ENCODE measurements around the gene KEAP1.
"Not testable (repeated sequence)": the region's sequence is repeated elsewhere in the genome, so short reads cannot be mapped to it uniquely, and the experiment has no call there.

Gene KEAP1

DNA sequence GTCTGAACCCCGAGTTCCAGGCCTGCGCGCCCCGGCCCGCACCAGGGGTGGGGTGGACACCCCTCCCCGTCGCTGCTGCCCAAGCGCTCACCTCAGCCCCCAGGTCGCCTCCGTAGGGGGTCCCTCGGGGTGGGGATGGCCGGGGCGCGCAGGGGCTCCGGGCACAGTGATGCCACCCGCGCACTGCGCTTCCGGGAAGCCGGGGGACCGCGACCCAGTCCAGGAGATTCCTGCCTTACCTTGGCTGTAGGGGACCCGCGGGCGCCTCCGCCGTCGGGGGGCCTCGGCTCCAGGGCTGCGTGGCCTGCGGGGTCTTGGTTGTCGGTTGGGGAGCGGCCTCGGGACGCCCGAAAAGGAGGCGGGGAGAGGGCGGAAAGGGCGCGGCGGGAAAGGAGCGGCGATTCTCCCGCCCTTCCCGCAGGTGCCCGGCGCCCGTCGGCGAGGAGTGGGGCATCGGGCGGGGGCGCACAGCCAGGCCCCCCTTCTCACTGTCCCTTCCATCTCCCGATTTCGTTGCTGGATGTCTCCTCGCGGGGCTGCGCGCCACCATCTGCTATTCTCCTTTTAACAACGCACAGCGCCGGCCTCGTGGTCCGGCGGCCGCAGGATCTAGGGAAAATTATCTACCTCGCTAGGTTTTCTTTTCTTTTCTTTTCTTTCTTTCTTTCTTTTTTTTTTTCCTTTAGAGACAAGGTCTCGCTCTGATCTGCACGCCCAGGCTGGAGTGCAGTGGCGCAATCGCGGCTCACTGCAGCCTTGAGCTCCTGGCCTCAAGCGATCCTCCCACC, at the start of gene KEAP1:
Gene KEAP1, minus strand, starts transcription at position 355 of the 788 bp plus-strand sequence. CDS start 3,323 bp downstream, outside the sequence.
- peak in 2 of 3 experiments; percentile 27 to 34 for DNase-seq (ENCODE audit: low read depth in 3 of 3)

GRCh38 chr19:10552510-10553053, 49.4 kb upstream of the KEAP1 start:
- peak in 1 of 3 experiments; percentile 47 for DNase-seq (ENCODE audit: low read depth in 3 of 3)

DNA sequence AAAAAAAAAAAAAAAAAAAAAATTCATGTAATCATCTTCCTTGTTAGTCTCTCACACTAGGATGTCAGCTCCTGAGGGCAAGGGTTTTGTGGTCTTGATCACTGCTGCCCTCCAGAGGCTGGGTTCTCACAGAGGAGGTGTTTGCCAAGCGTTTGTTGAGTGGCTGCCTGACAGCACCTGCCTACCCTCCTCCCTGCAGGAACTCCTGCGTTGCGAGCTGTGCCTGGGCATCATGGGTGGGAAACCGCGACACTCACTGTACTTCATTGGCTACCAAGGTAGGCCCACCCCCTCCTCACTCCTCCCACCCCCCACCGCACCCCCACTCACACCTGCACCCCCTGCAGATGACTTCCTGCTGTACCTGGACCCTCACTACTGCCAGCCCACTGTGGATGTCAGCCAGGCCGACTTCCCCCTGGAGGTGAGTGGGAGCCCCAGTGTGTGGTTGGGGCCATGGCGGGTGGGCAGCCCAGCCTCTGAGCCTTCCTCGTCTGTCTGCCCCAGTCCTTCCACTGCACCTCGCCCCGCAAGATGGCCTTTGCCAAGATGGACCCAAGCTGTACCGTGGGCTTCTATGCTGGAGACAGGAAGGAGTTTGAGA, 48.6 kb upstream of the KEAP1 start:
- DNase-seq (ENCODE audit: low read depth in 3 of 3), result peak in 1 of 3 experiments; percentile 39

GRCh38 chr19:10551006-10551405, 47.9 kb upstream of the KEAP1 start:
- DNase-seq (ENCODE audit: low read depth in 3 of 3), result not testable (repeated sequence)

DNA sequence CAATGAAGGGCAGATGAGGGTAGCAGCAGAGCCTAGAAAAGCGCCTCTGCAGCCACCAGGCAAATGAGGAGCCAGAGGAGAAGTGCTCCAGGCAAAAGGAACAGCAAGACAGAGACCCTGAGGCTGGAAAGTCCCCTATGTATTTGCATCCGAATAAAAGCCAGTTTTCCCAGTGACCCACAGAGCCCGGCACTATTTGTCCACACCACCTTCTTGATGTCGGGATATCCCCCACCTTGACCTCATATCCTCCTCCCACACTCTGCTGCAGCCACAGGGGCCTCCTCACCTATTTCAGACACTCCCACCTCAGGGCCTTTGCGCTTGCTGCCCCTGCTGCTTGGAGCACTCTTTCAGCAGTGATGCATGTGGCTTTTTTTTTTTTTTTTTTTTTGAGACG, 47.2 kb upstream of the KEAP1 start:
- no peak for DNase-seq (ENCODE audit: low read depth in 3 of 3)

GRCh38 chr19:10549733-10550132, 46.6 kb upstream of the KEAP1 start:
- no peak for DNase-seq (ENCODE audit: low read depth in 3 of 3)

DNA sequence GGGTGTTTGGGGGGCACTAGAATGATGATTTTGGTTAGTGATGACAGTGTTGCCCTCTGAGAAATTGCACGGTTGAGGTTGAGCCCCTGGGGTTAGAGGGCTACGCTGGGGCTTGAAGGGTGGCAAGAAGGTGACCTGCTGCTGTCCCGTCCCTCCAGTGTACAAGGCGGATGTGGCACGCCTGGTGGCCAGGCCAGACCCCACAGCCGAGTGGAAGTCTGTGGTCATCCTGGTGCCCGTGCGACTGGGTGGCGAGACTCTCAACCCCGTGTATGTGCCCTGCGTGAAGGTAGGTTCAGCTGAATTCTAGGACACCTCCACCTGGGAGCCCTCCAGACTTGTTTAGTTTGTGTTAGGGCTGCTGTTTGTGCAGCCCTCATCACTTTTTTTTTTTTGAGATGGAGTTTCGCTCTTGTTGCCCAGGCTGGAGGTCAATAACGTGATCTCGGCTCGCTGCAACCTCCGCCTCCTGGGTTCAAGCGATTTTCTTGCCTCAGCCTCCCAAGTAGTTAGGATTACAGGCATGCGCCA, 45.7 kb upstream of the KEAP1 start:
- DNase-seq (ENCODE audit: low read depth in 3 of 3), result no peak

DNA sequence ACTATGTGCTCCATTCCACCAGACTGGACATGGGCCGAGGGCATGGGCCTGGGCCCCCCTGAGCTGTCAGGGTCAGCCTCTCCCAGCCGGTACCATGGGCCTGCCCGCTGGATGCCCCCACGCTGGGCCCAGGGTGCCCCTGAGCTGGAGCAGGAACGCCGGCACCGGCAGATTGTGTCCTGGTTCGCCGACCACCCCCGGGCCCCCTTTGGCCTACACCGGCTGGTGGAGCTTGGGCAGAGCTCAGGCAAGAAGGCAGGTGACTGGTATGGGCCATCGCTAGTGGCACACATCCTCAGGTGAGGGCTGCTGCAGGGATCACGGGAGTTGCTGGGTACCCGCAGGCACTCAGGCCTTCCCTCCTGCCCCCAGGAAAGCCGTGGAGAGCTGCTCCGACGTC, 43.7 kb upstream of the KEAP1 start:
- no peak for DNase-seq (ENCODE audit: low read depth in 3 of 3)

DNA sequence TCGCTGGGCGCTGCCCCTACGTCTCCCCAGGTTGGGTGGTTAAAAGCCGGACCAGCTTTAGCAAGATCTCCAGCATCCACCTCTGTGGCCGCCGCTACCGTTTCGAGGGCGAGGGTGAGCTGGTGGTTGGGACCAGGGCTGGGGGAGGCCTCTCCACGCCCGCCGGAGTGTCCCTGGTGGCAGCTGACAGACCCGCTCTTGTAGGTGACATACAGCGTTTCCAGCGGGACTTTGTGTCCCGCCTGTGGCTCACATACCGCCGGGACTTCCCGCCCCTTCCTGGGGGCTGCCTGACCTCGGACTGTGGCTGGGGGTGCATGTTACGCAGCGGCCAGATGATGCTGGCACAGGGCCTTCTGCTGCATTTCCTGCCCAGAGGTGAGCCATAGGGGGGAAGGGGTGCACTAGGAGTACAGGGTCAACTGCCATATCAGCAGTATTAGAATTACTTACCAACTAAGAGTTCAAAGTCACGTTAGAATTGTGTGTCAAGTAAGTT, 41.6 kb upstream of the KEAP1 start:
- no peak for DNase-seq (ENCODE audit: low read depth in 3 of 3)

- DNase-seq (ENCODE audit: low read depth in 3 of 3), result no peak
Observed at GRCh38 chr19:10544242-10544752, 41.1 kb upstream of the KEAP1 start.

DNA sequence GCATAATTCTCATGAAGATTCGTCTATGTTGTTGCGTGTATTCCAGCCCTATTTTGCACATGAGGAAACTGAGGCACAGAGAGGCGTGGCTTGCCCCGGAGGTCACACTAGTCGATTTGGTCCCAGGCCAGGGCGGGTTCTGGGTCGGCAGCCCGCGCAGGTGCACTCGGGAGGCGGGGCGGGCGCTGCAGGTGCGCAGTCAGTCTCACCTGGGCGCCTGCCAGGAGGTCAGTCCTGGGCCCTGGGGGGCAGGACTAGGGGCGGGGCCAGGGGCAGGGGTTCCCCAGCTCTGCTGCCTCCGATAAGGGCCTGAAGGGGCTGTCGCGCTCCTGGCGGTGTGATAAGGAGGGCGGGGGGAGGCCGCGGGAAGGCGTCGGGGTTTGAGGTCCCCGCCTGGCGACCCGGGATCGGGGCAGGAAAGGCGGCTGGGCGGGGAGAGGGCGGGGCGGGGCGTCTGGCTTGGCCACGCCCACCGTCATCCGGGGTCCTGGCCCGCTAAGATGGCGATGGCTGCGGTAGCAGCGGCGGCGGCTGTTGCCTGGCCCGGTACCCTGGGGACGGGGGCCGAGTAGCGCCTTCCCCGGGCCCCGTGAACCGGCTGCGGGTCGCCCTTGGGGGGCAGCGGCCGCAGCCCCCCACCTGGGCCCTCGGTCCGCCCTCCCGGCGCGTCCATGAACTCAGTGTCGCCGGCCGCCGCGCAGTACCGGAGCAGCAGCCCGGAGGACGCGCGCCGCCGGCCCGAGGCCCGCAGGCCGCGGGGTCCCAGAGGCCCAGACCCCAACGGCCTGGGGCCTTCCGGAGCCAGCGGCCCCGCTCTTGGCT, 40.5 kb upstream of the KEAP1 start, which contains the start of gene ATG4D:
Gene ATG4D, plus strand, starts transcription at position 485 of the 822 bp plus-strand sequence. Its CDS starts 187 bp downstream, at position 672.
- peak; percentile 55 to 79 (median 62) for DNase-seq (ENCODE audit: low read depth in 3 of 3)

DNA sequence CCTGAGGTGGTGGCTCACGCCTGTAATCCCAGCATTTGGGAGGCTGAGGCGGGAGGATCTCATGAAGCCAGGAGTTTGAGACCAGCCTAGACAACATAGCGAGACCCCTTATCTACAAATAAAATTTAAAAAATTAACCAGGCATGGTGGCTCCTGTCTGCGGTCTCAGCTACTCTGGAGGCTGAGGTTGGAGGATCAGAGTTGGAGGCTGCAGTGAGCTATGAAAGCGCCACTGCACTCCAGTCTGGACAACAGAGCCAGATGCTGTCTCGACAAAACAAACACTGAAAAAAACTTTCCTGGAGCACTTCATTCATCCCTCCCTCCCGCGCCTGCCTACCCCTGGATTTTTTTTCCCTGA, 39.9 kb upstream of the KEAP1 start:
- no peak for DNase-seq (ENCODE audit: low read depth in 3 of 3)

- not testable (repeated sequence) for DNase-seq (ENCODE audit: low read depth in 3 of 3)
Observed at GRCh38 chr19:10539016-10539415, 35.9 kb upstream of the KEAP1 start.

DNA sequence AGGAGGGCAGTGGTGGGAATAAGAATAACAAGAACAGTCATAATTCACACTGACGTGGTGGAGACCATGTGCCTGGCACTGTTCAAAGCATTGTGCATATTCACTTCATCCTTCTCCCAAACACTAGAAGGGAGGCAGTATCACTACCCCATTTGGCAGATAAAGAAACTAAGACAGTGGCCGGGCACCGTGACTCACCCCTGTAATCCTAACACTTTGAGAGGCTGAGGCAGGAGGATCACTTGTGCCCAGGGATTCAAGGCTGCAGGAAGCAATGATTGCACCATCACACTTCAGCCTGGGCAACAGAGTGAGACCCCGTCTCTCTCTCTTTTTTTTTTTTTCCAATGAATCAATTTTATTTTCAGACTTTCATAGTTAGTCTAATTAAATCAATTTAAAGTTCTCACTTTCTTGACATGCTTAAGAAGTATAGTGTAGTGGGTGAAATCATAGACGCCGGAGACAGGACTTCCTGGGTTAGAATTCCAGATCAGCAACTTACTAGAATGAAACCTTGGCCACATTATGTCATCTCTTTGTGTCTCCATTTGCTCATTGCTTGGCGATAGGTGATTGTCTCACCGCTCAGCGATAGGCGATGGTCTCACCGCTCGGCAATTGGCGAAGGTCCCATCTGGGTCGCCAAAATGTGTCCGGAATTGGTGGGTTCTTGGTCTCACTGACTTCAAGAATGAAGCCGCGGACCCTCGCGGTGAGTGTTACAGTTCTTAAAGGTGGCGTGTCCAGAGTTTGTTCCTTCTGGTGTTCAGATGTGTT, 35.2 kb upstream of the KEAP1 start:
- DNase-seq (ENCODE audit: low read depth in 3 of 3), result no peak

DNA sequence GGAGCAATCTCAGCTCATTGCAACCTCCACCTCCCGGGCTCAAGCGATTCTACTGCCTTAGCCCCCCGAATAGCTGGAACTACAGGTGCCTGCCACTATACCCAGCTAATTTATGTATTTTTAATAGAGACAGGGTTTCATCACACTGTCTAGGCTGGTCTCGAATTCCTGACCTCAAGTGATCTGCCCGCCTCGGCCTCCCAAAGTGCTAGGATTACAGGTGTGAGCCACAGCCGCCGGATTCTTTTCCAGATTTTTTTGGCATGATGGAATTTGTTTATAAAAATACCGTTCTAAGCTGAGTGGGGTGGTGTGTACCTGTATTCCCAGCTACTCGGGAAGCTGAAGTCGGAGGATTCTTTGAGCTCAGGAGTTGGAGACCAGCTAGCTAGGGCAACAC, 34.5 kb upstream of the KEAP1 start:
- DNase-seq (ENCODE audit: low read depth in 3 of 3), result no peak

GRCh38 chr19:10535613-10536012, 32.5 kb upstream of the KEAP1 start:
- no peak for DNase-seq (ENCODE audit: low read depth in 3 of 3)

DNA sequence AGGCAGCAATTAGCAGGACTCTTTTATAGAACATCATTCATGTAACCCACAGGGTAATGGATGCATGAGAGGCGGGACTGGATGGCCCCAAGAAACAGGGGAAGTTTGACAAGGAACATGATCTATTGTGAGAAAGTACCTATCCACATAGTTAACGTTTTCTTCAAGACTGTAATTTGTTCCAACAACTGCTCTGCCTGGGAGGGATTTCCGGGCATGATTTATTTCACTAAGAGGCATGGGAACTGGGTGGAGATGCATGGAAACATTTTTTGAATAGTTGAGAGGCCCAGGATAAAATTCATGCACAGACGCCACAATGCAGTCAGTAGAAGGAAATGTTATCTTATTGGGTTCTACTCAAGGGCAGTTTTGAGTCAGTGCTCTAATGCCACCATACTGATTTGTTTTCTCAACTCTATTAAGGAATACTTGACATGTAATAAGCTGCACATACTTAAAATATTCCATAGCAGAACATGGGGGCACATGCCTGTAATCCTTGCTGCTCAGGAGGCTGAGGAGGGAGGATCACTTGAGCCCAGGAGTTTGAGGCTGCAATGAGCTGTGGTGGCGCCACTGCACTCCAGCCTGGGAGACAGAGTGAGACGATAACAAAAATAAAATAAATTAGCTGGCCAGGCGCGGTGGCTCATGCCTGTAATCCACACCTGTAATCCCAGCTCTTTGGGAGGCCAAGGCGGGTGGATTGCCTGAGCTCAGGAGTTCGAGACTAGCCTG, 30.7 kb upstream of the KEAP1 start:
- DNase-seq (ENCODE audit: low read depth in 3 of 3), result no peak

- no peak for DNase-seq (ENCODE audit: low read depth in 3 of 3)
Observed at GRCh38 chr19:10532457-10532856, 29.3 kb upstream of the KEAP1 start.

DNA sequence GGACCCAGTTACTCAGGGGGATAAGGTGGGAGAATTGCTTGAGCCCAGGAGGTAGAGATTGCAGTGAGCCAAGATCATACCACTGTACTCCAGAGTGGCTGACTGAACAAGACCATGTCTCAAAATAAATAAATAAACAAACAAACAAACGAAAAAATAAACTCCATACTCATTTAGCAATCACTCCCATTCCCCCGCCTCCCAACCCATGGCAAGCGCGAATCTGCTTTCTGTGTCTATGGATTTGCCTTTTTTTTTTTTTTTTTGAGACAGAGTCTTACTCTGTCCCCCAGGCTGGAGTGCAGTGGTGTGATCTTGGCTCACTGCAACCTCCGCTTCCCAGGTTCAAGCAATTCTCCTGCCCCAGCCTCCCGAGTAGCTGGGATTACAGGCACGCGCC, 23.7 kb upstream of the KEAP1 start:
- not testable (repeated sequence) for DNase-seq (ENCODE audit: low read depth in 3 of 3)

- DNase-seq (ENCODE audit: low read depth in 3 of 3), result no peak
Observed at GRCh38 chr19:10525636-10526035, 22.5 kb upstream of the KEAP1 start.

Data from stimulated activated CD4-positive, alpha-beta T cell treated with anti-CD3 and anti-CD28 coated beads, TNF-alpha, amount 100 ng/mL, for 24 hours (primary cell).